HG03060 (cell line): ENCODE measurements around the gene SMTNL2.

Experiments used
- ATAC-seq: cut with Tn5 transposase; IDR thresholded peaks from one replicate; pipeline ENCODE4 v1.9.1; 2021; ENCODE audit warnings: low read depth, moderate number of reproducible peaks; ENCODE audit not compliant: unreplicated experiment

SMTNL2 gene

DNA sequence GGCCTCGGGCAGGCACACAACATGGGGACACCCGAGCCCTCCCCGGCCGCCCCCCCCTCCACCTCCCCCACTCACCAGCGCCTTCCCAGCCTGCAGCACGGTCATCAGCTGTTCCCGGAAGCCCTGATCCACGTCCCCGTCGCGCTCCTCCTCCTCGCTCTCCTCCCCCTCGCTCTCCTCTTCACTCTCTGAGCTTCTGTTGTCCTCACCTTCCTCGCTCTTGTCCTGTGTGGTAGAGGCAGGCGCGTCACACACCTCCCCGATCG is 39.4 kb upstream of the SMTNL2 start:
- no peak for ATAC-seq

DNA sequence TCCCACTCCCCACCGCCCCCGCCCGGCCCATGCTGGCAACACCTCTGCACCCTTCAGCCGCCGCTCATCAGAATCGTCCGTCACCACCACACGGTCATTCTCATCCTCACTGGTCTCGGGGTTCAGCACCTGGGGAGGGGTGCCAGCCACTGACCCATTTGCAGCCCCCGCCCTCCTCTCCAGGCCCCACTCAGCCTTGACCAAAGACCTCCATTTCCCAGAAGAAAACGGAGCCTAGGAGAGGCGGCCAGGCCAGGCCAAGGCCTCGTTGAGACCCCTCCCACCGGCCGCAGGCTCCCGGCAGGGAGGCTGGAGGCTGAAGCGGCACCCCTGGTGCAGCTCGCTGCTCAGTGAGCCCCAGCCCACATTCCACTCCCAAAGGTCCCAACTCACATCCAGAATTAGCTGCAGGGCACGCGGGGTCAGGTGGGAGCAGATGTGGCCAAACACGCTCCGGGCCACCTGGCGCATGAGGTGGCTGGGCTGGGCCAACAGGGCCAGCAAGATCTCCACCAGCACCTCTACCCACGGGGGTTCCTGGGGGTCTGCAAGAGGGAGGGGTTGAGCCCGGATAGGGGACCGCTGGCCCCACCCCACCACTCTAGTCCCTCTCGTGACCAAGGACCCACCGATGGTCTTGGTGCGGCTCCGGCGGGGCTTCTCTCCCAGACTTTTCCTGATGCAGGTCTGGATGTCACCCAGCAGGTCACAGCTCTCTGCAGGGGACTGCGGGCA is 38.9 kb upstream of the SMTNL2 start:
- ATAC-seq = no peak

GRCh38 chr17:4547118-4547906 is 37.0 kb upstream of the SMTNL2 start:
- no peak for ATAC-seq

DNA sequence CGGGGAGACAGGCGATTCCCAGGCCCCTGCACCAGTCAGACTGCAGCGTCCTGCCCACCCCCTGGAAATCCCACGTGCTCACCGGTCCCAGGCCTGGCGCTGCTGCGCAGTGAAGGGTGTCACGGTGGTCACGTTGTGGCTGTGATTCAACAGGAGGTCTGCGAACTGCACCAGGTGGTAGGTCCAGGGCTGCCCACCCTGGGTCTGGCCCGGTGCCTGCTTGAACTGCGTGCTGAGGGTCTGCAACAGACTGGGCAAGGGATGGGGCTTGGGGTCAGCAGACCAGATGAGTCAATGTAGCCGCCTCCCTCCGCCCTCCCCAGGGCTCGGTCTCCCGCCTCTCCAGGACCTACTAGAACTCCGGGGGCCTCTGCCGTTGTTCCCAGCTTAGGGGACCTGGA is 36.3 kb upstream of the SMTNL2 start:
- ATAC-seq = no peak

- ATAC-seq = no peak
Observed at GRCh38 chr17:4548721-4549531, 35.4 kb upstream of the SMTNL2 start.

- ATAC-seq = no peak
Observed at GRCh38 chr17:4549781-4550533, 34.4 kb upstream of the SMTNL2 start.

DNA sequence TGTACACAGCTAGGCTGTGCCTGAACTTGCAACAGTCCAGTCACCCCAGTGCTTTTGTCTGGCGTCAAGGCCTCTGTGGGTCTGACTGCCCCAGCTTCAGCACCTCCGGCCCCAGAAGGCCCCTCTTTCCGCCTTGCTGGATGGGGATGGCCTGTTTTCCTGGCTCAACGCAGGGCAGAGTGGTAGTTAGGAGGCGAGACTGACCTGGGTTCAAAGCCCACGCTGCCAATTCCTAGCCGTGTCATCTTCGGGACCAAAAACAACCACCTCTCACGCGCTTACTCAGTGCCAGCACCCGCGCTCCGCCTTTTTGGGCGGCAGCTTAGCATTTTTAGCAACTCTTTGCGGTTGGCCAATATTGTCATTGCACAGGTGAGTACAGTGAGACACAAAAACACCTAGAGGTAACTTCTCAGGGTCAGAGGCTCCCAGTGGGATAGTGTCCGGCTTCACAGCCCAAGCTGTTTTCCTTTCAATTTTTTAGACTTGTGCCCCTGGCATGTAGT is 33.7 kb upstream of the SMTNL2 start:
- ATAC-seq = no peak

GRCh38 chr17:4551141-4551540 is 33.2 kb upstream of the SMTNL2 start:
- no peak for ATAC-seq

DNA sequence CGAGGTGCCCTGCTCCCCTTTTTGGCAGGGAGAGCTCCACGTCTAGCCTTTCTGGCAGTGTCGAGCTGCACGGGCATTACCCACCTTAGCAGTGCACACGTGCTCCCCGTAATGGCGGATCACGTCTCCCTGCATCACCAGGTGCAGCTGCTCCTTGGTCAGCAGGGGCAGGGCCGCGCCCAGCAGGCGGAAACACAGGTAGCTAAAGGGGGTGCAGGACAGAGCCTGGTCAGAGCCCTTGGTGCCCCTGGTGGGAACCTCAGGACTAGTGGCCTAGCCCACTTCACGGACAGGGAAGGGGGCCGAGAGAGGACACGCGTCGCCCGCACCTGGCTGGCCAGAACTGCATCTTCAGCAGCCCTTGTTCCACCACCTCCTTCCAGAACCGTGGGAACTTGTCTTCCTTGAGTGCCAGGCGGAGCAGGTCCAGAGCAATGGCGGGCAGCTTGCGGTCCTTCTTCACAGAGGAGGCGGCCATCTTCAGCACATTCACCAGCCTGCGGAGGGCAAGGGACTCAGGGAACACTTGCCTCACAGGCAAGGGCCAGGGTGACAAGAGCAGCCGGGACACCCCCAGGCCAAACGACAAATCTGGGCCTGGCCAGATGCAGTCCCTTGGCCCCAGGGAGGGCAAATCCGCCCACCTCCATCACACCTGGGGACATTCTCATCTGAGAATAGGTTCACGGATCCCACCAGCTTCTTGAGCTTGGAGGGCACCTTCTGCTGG is 32.4 kb upstream of the SMTNL2 start:
- no peak for ATAC-seq

DNA sequence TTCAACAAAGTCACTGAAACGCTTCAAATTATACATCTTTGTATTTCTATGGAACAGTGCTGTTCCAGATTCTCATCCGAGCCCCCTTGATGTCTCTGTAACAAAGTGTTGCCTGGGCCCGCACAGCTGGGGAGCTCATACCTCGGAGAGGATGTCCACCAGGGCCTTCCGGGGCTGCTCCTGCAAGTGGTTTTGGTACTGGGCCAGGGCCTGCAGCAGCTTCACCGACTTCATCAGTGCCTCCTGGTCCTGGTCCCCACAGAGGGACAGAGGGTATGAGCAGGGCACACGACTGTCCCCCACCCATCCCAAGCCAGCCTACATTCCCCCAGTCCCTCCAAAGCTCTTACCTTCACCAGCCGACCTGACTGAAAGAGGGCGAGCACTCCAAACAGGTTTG is 30.7 kb upstream of the SMTNL2 start:
- no peak for ATAC-seq

GRCh38 chr17:4554441-4554996 is 29.8 kb upstream of the SMTNL2 start:
- ATAC-seq = no peak

GRCh38 chr17:4554997-4555799 is 29.1 kb upstream of the SMTNL2 start, which contains the start of gene MYBBP1A:
Gene MYBBP1A (minus strand): TSS chr17:4555384. CDS start chr17:4555324, 60 bp downstream.
- peak; percentile 86 for ATAC-seq

DNA sequence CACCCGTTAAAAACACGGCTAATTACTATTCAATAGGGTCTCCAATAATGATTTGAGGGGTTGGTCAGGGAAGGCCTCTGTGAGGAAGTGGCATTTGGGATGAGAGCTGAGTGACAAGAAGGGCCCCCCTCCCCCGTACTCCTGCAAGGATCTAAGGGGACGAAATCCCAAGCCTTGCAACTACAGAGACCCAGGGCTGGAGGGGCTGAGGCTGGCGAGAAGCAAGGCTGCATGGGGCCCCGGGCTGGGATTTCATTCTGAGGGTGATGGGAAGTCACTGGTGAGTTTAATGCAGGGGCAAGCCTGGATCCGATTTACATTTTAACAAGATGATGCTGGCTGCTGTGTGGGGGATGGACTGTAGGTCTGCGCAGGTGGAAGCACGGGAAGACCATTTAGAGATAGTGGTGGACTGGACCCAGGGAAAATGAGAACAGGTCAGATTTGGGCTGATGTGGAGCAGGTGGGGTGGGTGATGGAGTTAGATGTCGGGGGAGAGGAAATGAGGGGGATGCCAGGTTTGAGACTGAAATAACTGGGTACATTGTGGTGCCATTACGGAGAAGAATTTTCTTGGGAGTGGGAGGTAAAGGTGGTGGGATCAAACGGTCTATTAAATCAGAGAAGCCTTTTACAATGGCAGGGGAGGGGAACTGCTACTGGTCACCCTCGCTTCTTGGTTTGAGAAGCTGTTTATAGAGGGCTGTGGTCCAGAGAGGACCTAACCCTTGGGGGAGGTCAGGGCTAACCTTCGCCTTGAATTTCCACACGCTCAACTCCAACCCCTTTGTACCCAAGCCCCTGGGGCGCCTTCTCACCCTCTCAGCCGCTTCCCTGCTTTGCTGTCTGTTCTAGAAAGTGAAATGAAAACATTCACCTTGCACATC is 28.2 kb upstream of the SMTNL2 start:
- no peak for ATAC-seq

DNA sequence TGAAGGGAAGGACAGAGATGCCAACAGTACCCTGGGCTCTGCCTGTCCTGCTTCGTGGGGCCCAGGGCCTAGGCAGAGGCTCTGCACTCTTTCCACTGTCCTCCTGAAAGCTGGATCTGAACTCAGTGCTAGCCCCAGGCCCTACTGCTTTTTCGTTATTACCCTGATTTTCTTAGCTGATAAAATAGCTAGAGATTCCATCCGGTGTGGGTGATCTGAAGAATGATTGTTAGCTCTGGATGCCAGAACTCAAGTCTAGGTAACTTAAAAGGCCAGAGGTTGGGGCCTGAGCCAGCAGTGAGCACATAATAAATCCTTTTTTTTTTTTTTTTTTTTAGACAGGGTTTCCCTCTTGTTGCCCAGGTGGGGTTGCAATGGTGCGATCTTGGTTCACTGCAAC is 27.3 kb upstream of the SMTNL2 start:
- no peak for ATAC-seq

- ATAC-seq = no peak
Observed at GRCh38 chr17:4557626-4558346, 26.5 kb upstream of the SMTNL2 start.

DNA sequence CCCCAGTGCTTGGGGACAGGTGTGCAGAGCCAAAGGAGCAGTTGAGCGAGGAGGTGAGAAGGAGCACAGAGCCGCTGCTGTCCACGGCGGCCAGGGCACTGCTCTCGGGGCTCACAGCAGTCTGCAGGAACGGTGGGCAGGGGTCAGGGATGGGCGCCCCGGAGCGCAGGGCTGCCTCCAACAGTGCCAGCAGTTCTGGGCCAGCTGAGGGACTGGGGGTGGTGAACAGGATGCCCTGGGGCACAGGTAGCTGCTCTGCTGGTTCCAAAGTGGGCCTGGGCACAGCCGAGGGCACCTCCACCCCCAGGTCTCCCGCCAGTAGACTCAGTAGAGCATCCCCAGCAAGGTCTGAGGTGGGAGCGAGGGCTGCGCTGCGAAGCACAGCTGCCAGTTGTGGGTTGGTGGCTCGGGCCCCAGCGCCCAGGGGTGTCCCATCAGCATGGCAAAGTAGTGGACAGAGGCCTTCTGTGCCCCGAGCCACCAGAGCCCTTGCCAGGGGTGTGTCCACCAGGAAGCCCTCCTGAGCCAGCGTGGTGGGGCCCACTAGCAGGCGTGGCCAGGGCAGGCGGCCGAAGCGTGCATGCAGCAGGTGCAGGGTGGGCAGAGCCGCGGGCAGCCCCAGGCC is 25.9 kb upstream of the SMTNL2 start:
- ATAC-seq = no peak
